ENCODE results near the gene MBOAT2. TPM values are rescaled to one million over a fixed set of nuclear protein-coding genes. Genes with fewer than 3 reads are reported as not detected.
A peak's percentile ranks its signal among the peaks of the same experiment; 100 is the strongest.

Gene MBOAT2
- total and polyA plus RNA-seq, 2 experiments from 2014 or later = 87.4 to 103 TPM

DNA sequence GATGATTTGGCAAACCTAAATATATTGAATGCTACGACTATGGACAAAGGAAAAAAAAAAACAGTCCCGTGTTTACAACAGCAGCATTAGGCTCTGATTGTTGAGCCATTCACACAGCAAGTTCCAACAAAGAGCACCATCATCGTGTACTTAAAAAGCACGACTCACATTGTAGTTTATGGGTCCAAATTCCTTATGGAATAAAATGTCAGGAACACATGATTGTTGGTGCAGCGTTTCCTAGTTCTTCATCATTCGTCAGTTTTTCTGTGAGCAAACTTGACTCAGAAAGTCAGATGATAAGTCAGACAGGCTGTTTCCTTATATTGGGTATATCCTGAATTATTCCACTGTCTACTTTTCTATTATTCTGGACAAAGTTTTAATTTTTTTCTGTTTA, 156.1 kb downstream of the MBOAT2 start:
- H3F3A ChIP-seq (ENCODE audit: insufficient read depth) = no peaks in the 10 kb centered on the region
- no peak overlapping the region for H3K9ac ChIP-seq
- H3K4me2 ChIP-seq (ENCODE audit: unreplicated experiment) = no peak overlapping the region
- H2AFZ ChIP-seq = no peak overlapping the region
- no peak overlapping the region for H3K4me3 ChIP-seq
- no peaks in the 10 kb centered on the region for H3K79me2 ChIP-seq (ENCODE audit: insufficient read depth)
- H3K27ac ChIP-seq = no peak overlapping the region
- no peaks in the 10 kb centered on the region for H3K9me2 ChIP-seq (ENCODE audit: insufficient read depth)
- WGBS, 2 experiments (ENCODE audit: low coverage in 1 of 2, low lambda C conversion rate in 2 of 2, missing lambda C conversion rate in 2 of 2) = 72 to 81% methylated on average over 6 of the region's 6 CpGs
- peaks cover 5% of the 10 kb centered on the region for H3K4me1 ChIP-seq (ENCODE audit: insufficient read depth)
- H3K36me3 ChIP-seq (ENCODE audit: low read depth) = no peaks in the 10 kb centered on the region
- DNase-seq = peak; percentile 36
- H3K27me3 ChIP-seq (replicated peaks; ENCODE audit: insufficient read depth) = no peaks in the 10 kb centered on the region
- in situ Hi-C loops (cut with MboI) = no loop called here
- H3K9me3 ChIP-seq (ENCODE audit: low read depth) = no peaks in the 10 kb centered on the region
- TF ChIP-seq EZH2 (IDR thresholded peaks at IDR 0.05; ENCODE audit: insufficient read depth, poor library complexity, severe bottlenecking) (no peak), EZH2phosphoT487 (IDR thresholded peaks at IDR 0.05; ENCODE audit: insufficient read depth, low read depth) (no peak)
- no peaks in the 10 kb centered on the region for H4K20me1 ChIP-seq (ENCODE audit: insufficient read depth)

DNA sequence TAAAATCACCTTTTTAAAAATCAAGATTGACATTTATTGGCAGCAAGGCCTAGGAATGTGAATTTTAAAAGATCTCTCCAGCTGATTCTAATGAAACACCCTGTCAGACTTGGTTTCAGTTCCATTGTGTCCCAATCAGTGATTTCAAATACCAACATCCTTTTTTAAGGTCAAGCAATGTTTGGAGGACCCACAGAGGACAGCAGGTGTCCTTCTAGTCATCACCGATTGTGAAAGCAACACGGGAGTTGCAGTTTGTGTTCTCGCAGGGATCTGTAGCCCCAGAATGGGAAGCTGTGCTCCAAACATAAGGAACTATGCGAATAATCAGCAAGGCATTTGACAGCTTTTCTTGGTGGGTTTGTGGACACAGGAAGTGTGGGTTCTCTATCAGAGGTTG, 161.6 kb downstream of the MBOAT2 start:
- Histone ChIP-seq H4K20me1 (ENCODE audit: insufficient read depth) (no peaks in the 10 kb centered on the region), H3K36me3 (ENCODE audit: low read depth) (no peaks in the 10 kb centered on the region), H3K9me2 (ENCODE audit: insufficient read depth) (no peaks in the 10 kb centered on the region), H3K27ac (no peak overlapping the region), H3F3A (ENCODE audit: insufficient read depth) (no peaks in the 10 kb centered on the region), H3K4me2 (ENCODE audit: unreplicated experiment) (no peak overlapping the region), H3K79me2 (ENCODE audit: insufficient read depth) (peaks cover 4% of the 10 kb centered on the region), H3K27me3 (replicated peaks; ENCODE audit: insufficient read depth) (no peaks in the 10 kb centered on the region), H2AFZ (no peak overlapping the region), H3K9me3 (ENCODE audit: low read depth) (no peaks in the 10 kb centered on the region), H3K9ac (no peak overlapping the region), H3K4me3 (no peak overlapping the region), H3K4me1 (ENCODE audit: insufficient read depth) (no peaks in the 10 kb centered on the region; the same call in 1 of the 2 replicates)
- no peak for DNase-seq
- TF ChIP-seq EZH2 (IDR thresholded peaks at IDR 0.05; ENCODE audit: insufficient read depth, poor library complexity, severe bottlenecking) (no peak), EZH2phosphoT487 (IDR thresholded peaks at IDR 0.05; ENCODE audit: insufficient read depth, low read depth) (no peak)
- in situ Hi-C loops (cut with MboI) = no loop called here
- whole genome bisulfite sequencing, 2 experiments (ENCODE audit: low coverage in 1 of 2, low lambda C conversion rate in 2 of 2, missing lambda C conversion rate in 2 of 2) = 88% methylated on average over 4 of the region's 4 CpGs

DNA sequence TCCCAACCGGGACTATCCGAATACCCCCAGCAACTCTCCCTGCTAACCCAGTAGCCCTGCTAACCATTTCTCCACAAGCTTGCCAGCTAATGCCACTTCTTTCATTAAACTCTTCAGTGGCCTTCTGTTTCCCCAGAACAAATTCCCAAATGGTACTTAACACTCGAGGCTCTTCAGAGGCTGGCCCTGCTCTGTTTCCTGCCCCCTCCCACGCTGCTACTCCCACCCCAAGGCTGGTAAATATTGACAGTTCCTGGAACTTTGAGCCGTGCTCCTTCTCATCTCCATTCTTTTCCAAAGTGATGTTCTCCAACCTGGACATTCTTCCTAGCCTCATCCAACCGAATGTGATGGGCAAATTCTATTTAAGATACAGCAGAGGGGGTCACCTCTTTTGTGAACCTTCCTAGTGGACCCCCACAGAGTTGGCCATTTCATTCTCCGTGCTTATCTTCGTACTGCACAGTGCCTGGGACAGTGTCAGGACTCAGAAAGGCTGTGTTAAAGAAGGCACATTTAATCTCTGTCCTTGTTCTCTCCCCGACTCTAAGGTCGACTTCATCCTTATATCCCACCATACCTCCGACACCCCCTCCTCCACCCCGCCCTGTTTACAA, 162.9 kb downstream of the MBOAT2 start:
- no peaks in the 10 kb centered on the region for H3F3A ChIP-seq (ENCODE audit: insufficient read depth)
- H3K9ac ChIP-seq = no peak overlapping the region
- peaks cover 17% of the 10 kb centered on the region for H3K79me2 ChIP-seq (ENCODE audit: insufficient read depth)
- no peaks in the 10 kb centered on the region for H3K36me3 ChIP-seq (ENCODE audit: low read depth)
- no peaks in the 10 kb centered on the region for H3K27me3 ChIP-seq (replicated peaks; ENCODE audit: insufficient read depth)
- H3K4me3 ChIP-seq = no peak overlapping the region
- no peaks in the 10 kb centered on the region for H4K20me1 ChIP-seq (ENCODE audit: insufficient read depth)
- no peak overlapping the region for H3K4me2 ChIP-seq (ENCODE audit: unreplicated experiment)
- no peak overlapping the region for H3K27ac ChIP-seq
- TF ChIP-seq EZH2 (IDR thresholded peaks at IDR 0.05; ENCODE audit: insufficient read depth, poor library complexity, severe bottlenecking) (no peak), EZH2phosphoT487 (IDR thresholded peaks at IDR 0.05; ENCODE audit: insufficient read depth, low read depth) (no peak)
- no peak overlapping the region for H2AFZ ChIP-seq
- H3K9me3 ChIP-seq (ENCODE audit: low read depth) = no peaks in the 10 kb centered on the region
- peaks cover 7% of the 10 kb centered on the region for H3K4me1 ChIP-seq (ENCODE audit: insufficient read depth)
- in situ Hi-C loops (cut with MboI) = no loop called here
- DNase-seq = no peak
- 74 to 78% methylated on average over 11 to 12 of the region's 12 CpGs for WGBS, 2 experiments (ENCODE audit: low coverage in 1 of 2, low lambda C conversion rate in 2 of 2, missing lambda C conversion rate in 2 of 2)
- no peaks in the 10 kb centered on the region for H3K9me2 ChIP-seq (ENCODE audit: insufficient read depth)

DNA sequence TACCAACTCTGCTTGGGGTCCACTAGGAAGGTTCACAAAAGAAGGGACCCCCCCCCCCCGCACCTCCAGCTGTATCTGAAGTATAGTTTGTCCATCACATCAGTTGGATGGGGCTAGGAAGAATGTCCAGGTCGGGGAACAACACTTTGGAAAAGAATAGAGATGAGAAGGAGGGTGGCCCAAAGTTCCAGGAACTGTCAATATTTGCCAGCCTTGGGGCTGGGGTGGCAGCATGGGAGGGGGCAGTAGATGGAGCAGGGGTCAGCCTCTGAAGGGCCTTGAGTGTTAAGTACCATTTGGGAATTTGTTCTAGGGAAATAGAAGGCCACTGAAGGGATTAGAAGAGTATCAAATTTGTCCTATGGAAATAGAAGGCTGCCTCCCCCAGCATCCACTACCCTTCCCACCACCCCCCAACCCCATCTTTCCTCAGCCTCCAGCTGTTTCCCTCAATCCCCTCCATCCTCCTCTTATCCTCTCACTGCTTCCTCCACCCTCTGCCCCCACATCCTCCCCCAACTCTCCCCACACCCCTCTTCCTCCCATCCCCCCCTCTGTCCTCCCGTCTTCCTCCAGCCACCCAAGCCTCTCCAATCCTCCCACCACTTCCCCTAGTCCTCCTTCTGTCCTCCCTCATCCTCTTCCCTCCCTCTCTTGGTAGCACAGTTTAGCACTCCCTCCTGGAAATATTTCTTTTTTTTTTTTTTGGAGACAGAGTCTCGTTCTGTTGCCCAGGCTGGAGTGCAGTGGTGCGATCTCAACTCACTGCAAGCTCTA, 164.1 kb downstream of the MBOAT2 start:
- H3F3A ChIP-seq (ENCODE audit: insufficient read depth) = no peaks in the 10 kb centered on the region
- H2AFZ ChIP-seq = no peak overlapping the region
- no peak for TF ChIP-seq EZH2 (IDR thresholded peaks at IDR 0.05; ENCODE audit: insufficient read depth, poor library complexity, severe bottlenecking)
- TF ChIP-seq EZH2phosphoT487 (IDR thresholded peaks at IDR 0.05; ENCODE audit: insufficient read depth, low read depth) = no peak
- H3K9ac ChIP-seq = no peak overlapping the region
- no peaks in the 10 kb centered on the region for H3K36me3 ChIP-seq (ENCODE audit: low read depth)
- peaks cover 29% of the 10 kb centered on the region for H3K79me2 ChIP-seq (ENCODE audit: insufficient read depth)
- no peak for DNase-seq
- H3K9me2 ChIP-seq (ENCODE audit: insufficient read depth) = no peaks in the 10 kb centered on the region
- H3K9me3 ChIP-seq (ENCODE audit: low read depth) = no peaks in the 10 kb centered on the region
- no peak overlapping the region for H3K4me3 ChIP-seq
- H3K27me3 ChIP-seq (replicated peaks; ENCODE audit: insufficient read depth) = no peaks in the 10 kb centered on the region
- peaks cover 8% of the 10 kb centered on the region; the same call in 1 of the 2 replicates for H3K4me1 ChIP-seq (ENCODE audit: insufficient read depth)
- no peaks in the 10 kb centered on the region for H4K20me1 ChIP-seq (ENCODE audit: insufficient read depth)
- H3K4me2 ChIP-seq (ENCODE audit: unreplicated experiment) = no peak overlapping the region
- in situ Hi-C loops (cut with MboI) = no loop called here
- WGBS, 2 experiments (ENCODE audit: low coverage in 1 of 2, low lambda C conversion rate in 2 of 2, missing lambda C conversion rate in 2 of 2) = 63 to 71% methylated on average over 3 to 5 of the region's 5 CpGs
- H3K27ac ChIP-seq = no peak overlapping the region
